GM12864 (cell line): ENCODE results near the gene ALOX15.
"Not testable (repeated sequence)": the region's sequence is repeated elsewhere in the genome, so short reads cannot be mapped to it uniquely, and the experiment has no call there.

Experiments used
- DNase-seq: peaks from one replicate; pipeline ENCODE4 v3.0.0-alpha.2; 2011; ENCODE audit warnings: low read depth
- H3K4me3 ChIP-seq: 2 replicates; pipeline ENCODE4 v1.5.1; 2011; ENCODE audit warnings: mild to moderate bottlenecking, low read depth, low read length, control low read depth
- CTCF ChIP-seq: IDR thresholded peaks from 2 replicates; pipeline ENCODE4 v1.5.1; 2011; ENCODE audit warnings: low read depth, mild to moderate bottlenecking, moderate library complexity, low read length, control low read depth, inconsistent platforms; ENCODE audit errors: missing control alignments

Gene ALOX15

GRCh38 chr17:4594406-4594805, 47.1 kb downstream of the ALOX15 start:
- no peak overlapping the region for H3K4me3 ChIP-seq
- DNase-seq, result no peak
- TF ChIP-seq CTCF, result no peak

GRCh38 chr17:4593021-4593421, 48.5 kb downstream of the ALOX15 start:
- DNase-seq, result no peak
- no peak for TF ChIP-seq CTCF
- no peak overlapping the region for H3K4me3 ChIP-seq

GRCh38 chr17:4592240-4593005, 49.1 kb downstream of the ALOX15 start:
- TF ChIP-seq CTCF, result no peak
- H3K4me3 ChIP-seq, result no peak overlapping the region
- DNase-seq, result no peak

- no peak overlapping the region for H3K4me3 ChIP-seq
- DNase-seq, result no peak
- TF ChIP-seq CTCF, result no peak
These were observed 49.9 kb downstream of the ALOX15 start for GRCh38 chr17:4591529-4591928.

- DNase-seq, result no peak
- no peak overlapping the region for H3K4me3 ChIP-seq
- TF ChIP-seq CTCF, result no peak
These were observed 50.5 kb downstream of the ALOX15 start for GRCh38 chr17:4590981-4591453.

- H3K4me3 ChIP-seq, DNase-seq: not testable (repeated sequence)
These were observed 51.4 kb downstream of the ALOX15 start for GRCh38 chr17:4590042-4590441.

GRCh38 chr17:4588898-4589625, 52.4 kb downstream of the ALOX15 start:
- H3K4me3 ChIP-seq, result no peak overlapping the region
- no peak for DNase-seq
- no peak for TF ChIP-seq CTCF
